ENCODE results near the gene HMGCS1. TPM values are rescaled to one million over a fixed set of nuclear protein-coding genes. Genes with fewer than 3 reads are reported as not detected.

The HMGCS1 gene
- total and polyA plus RNA-seq, 9 of the 15 experiments (the other 6 are each of a cell fraction or from before 2014, with no cell fraction given), result 43.7 to 337 (median 111) TPM

DNA sequence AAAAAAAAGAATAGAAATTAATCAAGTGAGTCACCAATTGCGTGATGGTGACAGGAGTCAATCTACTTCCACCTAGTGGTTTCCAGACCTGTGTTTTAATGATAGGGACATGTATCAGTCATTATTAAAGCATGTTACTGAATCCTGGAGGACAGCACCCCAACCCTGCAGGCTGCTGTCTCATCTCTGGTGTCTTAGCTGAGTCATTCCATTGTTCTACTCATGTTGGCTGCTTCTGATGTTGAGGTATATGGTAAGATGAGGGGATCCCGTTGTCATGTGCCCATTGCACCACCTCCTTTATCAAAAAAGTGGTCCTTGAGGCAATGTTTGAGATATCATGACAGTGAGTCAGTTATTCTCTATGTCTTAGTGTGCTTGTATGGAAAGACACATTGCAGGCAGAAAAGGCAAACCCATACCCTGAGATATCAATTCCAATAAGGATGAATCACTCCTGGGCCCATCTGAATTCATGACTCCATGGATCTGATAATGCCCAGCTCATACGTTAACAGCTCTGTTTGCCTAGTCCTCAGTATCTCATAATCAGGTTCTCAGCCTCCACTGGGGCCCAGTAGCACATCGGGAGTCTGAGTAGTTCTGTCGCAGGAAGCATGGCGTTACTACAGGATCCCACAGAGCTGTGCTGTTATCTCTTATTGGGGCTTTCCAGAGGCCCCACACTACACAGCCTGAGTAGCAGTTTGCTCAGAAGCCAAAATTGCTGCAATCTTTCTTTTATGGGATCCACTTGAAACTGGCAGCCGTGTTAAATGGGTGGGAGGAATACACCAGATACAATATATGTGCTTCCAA lies 31.2 kb downstream of the HMGCS1 start (continued):
- TF ChIP-seq, protein P1, sequence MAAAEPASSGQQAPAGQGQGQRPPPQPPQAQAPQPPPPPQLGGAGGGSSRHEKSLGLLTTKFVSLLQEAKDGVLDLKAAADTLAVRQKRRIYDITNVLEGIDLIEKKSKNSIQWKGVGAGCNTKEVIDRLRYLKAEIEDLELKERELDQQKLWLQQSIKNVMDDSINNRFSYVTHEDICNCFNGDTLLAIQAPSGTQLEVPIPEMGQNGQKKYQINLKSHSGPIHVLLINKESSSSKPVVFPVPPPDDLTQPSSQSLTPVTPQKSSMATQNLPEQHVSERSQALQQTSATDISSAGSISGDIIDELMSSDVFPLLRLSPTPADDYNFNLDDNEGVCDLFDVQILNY (CRISPR knock-in tag; IDR thresholded peaks at IDR 0.05), result no peak
- TF ChIP-seq, protein P2, sequence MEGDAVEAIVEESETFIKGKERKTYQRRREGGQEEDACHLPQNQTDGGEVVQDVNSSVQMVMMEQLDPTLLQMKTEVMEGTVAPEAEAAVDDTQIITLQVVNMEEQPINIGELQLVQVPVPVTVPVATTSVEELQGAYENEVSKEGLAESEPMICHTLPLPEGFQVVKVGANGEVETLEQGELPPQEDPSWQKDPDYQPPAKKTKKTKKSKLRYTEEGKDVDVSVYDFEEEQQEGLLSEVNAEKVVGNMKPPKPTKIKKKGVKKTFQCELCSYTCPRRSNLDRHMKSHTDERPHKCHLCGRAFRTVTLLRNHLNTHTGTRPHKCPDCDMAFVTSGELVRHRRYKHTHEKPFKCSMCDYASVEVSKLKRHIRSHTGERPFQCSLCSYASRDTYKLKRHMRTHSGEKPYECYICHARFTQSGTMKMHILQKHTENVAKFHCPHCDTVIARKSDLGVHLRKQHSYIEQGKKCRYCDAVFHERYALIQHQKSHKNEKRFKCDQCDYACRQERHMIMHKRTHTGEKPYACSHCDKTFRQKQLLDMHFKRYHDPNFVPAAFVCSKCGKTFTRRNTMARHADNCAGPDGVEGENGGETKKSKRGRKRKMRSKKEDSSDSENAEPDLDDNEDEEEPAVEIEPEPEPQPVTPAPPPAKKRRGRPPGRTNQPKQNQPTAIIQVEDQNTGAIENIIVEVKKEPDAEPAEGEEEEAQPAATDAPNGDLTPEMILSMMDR (IDR thresholded peaks at IDR 0.05 in 2 of 3, conservative IDR thresholded peaks at IDR 0.05 in 1 of 3; ENCODE audit: insufficient read depth in 2 of 3, low read depth in 1 of 3, low read length in 3 of 3), result peak in 1 of 3 experiments; percentile 5; a peak in 1 of 6 replicates
- TF ChIP-seq DPF2 (IDR thresholded peaks at IDR 0.05) (0 out of 2 replicates have a peak, but pooled peaks have one; percentile 39), SMARCE1 (IDR thresholded peaks at IDR 0.05) (no peak), MCM5 (IDR thresholded peaks at IDR 0.05; ENCODE audit: low read depth) (no peak), HDAC1 (IDR thresholded peaks at IDR 0.05) (no peak), NR4A1 (CRISPR knock-in tag; IDR thresholded peaks at IDR 0.05) (no peak), NR4A1 (tag; IDR thresholded peaks at IDR 0.05) (0 out of 2 replicates have a peak, but pooled peaks have one; percentile 41), ZNF644 (tag; IDR thresholded peaks at IDR 0.05; ENCODE audit: low read depth) (no peak), MAFF (IDR thresholded peaks at IDR 0.05; ENCODE audit: low read length) (peak; percentile 62; the same call in 1 of the 2 replicates), BACH1 (tag; IDR thresholded peaks at IDR 0.05) (peak; percentile 39; the same call in 1 of the 2 replicates), MEF2A (IDR thresholded peaks at IDR 0.05; ENCODE audit: control insufficient read depth, low read depth, low read length) (no peak), ZKSCAN8 (CRISPR knock-in tag; IDR thresholded peaks at IDR 0.05) (no peak), NFIX (CRISPR knock-in tag; IDR thresholded peaks at IDR 0.05; ENCODE audit: low read depth) (no peak), CHCHD3 (CRISPR knock-in tag; IDR thresholded peaks at IDR 0.05) (no peak), ETV1 (tag; conservative IDR thresholded peaks at IDR 0.05; ENCODE audit: low read depth) (no peak), ZNF316 (IDR thresholded peaks at IDR 0.05) (peak; percentile 72), MAFK (IDR thresholded peaks at IDR 0.05; ENCODE audit: low read length) (peak; percentile 43; the same call in 1 of the 2 replicates), HDGF (IDR thresholded peaks at IDR 0.05) (no peak)
- TF ChIP-seq, protein P3, sequence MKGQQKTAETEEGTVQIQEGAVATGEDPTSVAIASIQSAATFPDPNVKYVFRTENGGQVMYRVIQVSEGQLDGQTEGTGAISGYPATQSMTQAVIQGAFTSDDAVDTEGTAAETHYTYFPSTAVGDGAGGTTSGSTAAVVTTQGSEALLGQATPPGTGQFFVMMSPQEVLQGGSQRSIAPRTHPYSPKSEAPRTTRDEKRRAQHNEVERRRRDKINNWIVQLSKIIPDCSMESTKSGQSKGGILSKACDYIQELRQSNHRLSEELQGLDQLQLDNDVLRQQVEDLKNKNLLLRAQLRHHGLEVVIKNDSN (CRISPR knock-in tag; IDR thresholded peaks at IDR 0.05), result no peak
- TF ChIP-seq, protein P4, sequence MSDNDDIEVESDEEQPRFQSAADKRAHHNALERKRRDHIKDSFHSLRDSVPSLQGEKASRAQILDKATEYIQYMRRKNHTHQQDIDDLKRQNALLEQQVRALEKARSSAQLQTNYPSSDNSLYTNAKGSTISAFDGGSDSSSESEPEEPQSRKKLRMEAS (CRISPR knock-in tag; IDR thresholded peaks at IDR 0.05), result no peak
- TF ChIP-seq, protein P5, sequence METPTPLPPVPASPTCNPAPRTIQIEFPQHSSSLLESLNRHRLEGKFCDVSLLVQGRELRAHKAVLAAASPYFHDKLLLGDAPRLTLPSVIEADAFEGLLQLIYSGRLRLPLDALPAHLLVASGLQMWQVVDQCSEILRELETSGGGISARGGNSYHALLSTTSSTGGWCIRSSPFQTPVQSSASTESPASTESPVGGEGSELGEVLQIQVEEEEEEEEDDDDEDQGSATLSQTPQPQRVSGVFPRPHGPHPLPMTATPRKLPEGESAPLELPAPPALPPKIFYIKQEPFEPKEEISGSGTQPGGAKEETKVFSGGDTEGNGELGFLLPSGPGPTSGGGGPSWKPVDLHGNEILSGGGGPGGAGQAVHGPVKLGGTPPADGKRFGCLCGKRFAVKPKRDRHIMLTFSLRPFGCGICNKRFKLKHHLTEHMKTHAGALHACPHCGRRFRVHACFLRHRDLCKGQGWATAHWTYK (CRISPR knock-in tag; IDR thresholded peaks at IDR 0.05), result no peak
